HAP-1 (cell line): Measurements from ENCODE around the gene TOMM22.

ENCODE experiments used
- DNase-seq, 2 experiments: peaks; one replicate each; pipeline ENCODE4 v3.0.0-alpha.2; 2016 to 2020; ENCODE audit warnings: low spot score in 2 of 2
- H3K27me3 ChIP-seq: fragments of 250-450 bp; sonication (Bioruptor Pico); 2 replicates; pipeline ENCODE4 v1.5.1; 2020; ENCODE audit warnings: low read depth, mild to moderate bottlenecking, moderate library complexity
- H3K36me3 ChIP-seq: fragments of 250-450 bp; sonication (Bioruptor Pico); replicated peaks from 2 replicates; pipeline ENCODE4 v1.5.1; 2020; ENCODE audit warnings: mild to moderate bottlenecking
- H3K4me1 ChIP-seq: fragments of 250-450 bp; sonication (Bioruptor Pico); 2 replicates; pipeline ENCODE4 v1.5.1; 2020; ENCODE audit warnings: mild to moderate bottlenecking
- H3K4me3 ChIP-seq: fragments of 250-450 bp; sonication (Bioruptor Pico); 2 replicates; pipeline ENCODE4 v1.5.1; 2020; ENCODE audit warnings: mild to moderate bottlenecking, moderate library complexity
- H3K9me3 ChIP-seq: fragments of 250-450 bp; sonication (Bioruptor Pico); 2 replicates; pipeline ENCODE4 v1.5.1; 2020; ENCODE audit warnings: mild to moderate bottlenecking, moderate library complexity
- in situ Hi-C: fragments of 300-500 bp; cut with MboI; formaldehyde crosslinking; loops from 3 replicates; pipeline ENCODE4 v1.14.3; 2020; ENCODE audit warnings: low sequenced_read_pairs, inconsistent platforms, mixed read lengths

The TOMM22 gene

GRCh38 chr22:38700270-38700788 lies 18.6 kb downstream of the TOMM22 start:
- no peaks in the 10 kb centered on the region for H3K27me3 ChIP-seq
- in situ Hi-C loops: no loop called here
- peak in 1 of 2 experiments; percentile 77 for DNase-seq

GRCh38 chr22:38700789-38701628 lies 19.3 kb downstream of the TOMM22 start, which contains the start of gene JOSD1:
JOSD1 (minus strand) TSS chr22:38700943; CDS start chr22:38699987, 956 bp downstream.
- in situ Hi-C loops: no loop called here
- Histone ChIP-seq H3K4me1 (peaks cover 45% of the 10 kb centered on the region), H3K4me3 (peak within 1 kb of the TSS; percentile 53), H3K36me3 (peaks cover 17% of the 10 kb centered on the region), H3K9me3 (no peaks in the 10 kb centered on the region), H3K27me3 (no peaks in the 10 kb centered on the region)
- peak; percentile 78 to 94 for DNase-seq

More at GRCh38 chr22:38700270-38700788, 18.6 kb downstream of the TOMM22 start:
- Histone ChIP-seq H3K36me3 (peaks cover 14% of the 10 kb centered on the region), H3K4me1 (peaks cover 45% of the 10 kb centered on the region), H3K4me3 (peak overlapping the region; percentile 53), H3K9me3 (no peaks in the 10 kb centered on the region)

GRCh38 chr22:38704654-38705234 lies 23.0 kb downstream of the TOMM22 start:
- Histone ChIP-seq H3K36me3 (peaks cover 14% of the 10 kb centered on the region), H3K4me3 (peak overlapping the region; percentile 13), H3K9me3 (no peaks in the 10 kb centered on the region), H3K4me1 (peaks cover 36% of the 10 kb centered on the region), H3K27me3 (no peaks in the 10 kb centered on the region)
- in situ Hi-C loops: no loop called here
- peak; percentile 43 to 57 for DNase-seq

DNA sequence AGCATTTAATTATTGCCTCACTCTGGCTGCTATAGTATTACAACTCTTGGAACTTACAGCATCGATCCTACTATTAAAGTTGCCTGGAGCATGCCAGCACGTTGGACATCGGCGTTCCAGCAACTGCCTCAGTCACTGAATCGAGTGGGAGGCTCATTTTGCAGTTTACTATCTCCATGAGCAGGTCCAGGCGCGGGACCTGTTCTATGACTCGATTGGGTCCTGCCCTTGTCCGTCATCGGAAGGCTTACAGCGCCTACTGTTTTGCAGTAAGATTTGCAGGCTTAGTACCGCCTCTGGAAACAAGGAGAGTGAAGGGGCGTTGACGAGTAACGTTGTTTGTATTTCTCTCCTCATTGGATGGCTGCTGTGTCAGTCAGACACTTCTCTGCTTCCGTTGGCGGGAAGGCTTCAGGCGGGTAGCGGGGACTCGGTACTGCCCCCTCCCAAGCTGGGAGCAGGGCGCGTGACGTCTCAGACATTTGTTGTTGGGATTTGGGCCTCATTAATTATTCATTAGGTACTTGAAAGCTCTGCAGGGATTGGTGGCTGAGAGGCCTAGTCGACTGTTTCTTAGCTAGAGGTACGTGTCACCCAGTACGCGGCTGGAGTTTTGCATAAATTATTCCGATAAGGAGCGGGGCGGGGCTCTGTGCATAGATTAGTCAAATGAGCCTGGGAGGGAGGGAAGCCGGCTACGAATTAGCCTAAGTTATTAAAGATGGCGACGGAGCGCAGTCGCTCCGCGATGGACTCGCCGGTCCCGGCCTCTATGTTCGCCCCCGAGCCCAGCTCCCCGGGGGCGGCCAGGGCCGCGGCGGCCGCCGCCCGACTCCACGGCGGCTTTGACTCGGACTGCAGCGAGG lies 23.7 kb downstream of the TOMM22 start, which contains the start of gene GTPBP1:
Gene GTPBP1 (plus strand): TSS at position 710 of the 866 bp plus-strand sequence. CDS start 12 bp downstream, at position 722.
- peak; percentile 99 to 100 for DNase-seq
- Histone ChIP-seq H3K27me3 (no peaks in the 10 kb centered on the region), H3K4me1 (peaks cover 36% of the 10 kb centered on the region), H3K36me3 (peaks cover 21% of the 10 kb centered on the region), H3K9me3 (no peaks in the 10 kb centered on the region), H3K4me3 (peak within 1 kb of the TSS; percentile 88)
- in situ Hi-C loops: no loop called here

- peak in 1 of 2 experiments; percentile 36 for DNase-seq
- peak overlapping the region; percentile 88 for H3K4me3 ChIP-seq
- H3K4me1 ChIP-seq: peaks cover 36% of the 10 kb centered on the region
- in situ Hi-C loops: no loop called here
- peaks cover 28% of the 10 kb centered on the region for H3K36me3 ChIP-seq
- no peaks in the 10 kb centered on the region for H3K9me3 ChIP-seq
- no peaks in the 10 kb centered on the region for H3K27me3 ChIP-seq
Measured at GRCh38 chr22:38706101-38706900, 24.5 kb downstream of the TOMM22 start.

GRCh38 chr22:38706901-38707195 lies 25.1 kb downstream of the TOMM22 start:
- Histone ChIP-seq H3K4me1 (peaks cover 32% of the 10 kb centered on the region), H3K36me3 (peaks cover 30% of the 10 kb centered on the region), H3K4me3 (peak overlapping the region; percentile 88), H3K9me3 (no peaks in the 10 kb centered on the region), H3K27me3 (no peaks in the 10 kb centered on the region)
- in situ Hi-C loops: no loop called here
- DNase-seq: no peak

- in situ Hi-C loops: no loop called here
- peaks cover 30% of the 10 kb centered on the region for H3K4me1 ChIP-seq
- no peak for DNase-seq
Measured at GRCh38 chr22:38707346-38707745, 25.6 kb downstream of the TOMM22 start.

GRCh38 chr22:38707984-38708383 lies 26.2 kb downstream of the TOMM22 start:
- 0 out of 2 replicates have a peak overlapping the region, but pooled peaks have one; percentile 88 for H3K4me3 ChIP-seq
- H3K9me3 ChIP-seq: no peaks in the 10 kb centered on the region
- in situ Hi-C loops: no loop called here
- no peaks in the 10 kb centered on the region for H3K27me3 ChIP-seq
- DNase-seq: no peak
- peaks cover 38% of the 10 kb centered on the region for H3K36me3 ChIP-seq
- H3K4me1 ChIP-seq: peaks cover 26% of the 10 kb centered on the region

More at GRCh38 chr22:38707346-38707745, 25.6 kb downstream of the TOMM22 start:
- Histone ChIP-seq H3K9me3 (no peaks in the 10 kb centered on the region), H3K36me3 (peaks cover 32% of the 10 kb centered on the region), H3K4me3 (peak overlapping the region; percentile 88), H3K27me3 (no peaks in the 10 kb centered on the region)

DNA sequence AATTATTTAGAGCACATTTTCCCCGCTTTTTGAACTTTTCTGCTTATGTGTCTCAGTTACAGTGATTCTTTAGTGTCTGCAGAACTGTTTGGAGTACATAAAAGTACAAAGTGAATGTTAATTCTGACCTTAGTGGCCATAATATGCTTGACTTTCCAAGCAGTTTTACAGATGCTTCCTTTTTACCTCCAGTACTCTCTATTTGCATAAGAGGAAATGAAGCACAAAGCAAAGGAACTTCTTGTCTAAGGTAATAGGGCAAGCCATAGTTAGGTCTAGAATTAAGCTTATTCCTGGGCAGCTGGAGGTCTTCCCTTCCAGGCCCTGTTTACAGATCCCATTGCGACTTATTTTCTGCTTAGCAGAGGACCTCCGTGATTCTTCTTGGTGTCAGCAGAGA lies 27.5 kb downstream of the TOMM22 start:
- no peak overlapping the region for H3K4me3 ChIP-seq
- H3K9me3 ChIP-seq: no peaks in the 10 kb centered on the region
- peaks cover 17% of the 10 kb centered on the region for H3K4me1 ChIP-seq
- H3K36me3 ChIP-seq: peaks cover 38% of the 10 kb centered on the region
- in situ Hi-C loops: no loop called here
- no peaks in the 10 kb centered on the region for H3K27me3 ChIP-seq
- DNase-seq: no peak

DNA sequence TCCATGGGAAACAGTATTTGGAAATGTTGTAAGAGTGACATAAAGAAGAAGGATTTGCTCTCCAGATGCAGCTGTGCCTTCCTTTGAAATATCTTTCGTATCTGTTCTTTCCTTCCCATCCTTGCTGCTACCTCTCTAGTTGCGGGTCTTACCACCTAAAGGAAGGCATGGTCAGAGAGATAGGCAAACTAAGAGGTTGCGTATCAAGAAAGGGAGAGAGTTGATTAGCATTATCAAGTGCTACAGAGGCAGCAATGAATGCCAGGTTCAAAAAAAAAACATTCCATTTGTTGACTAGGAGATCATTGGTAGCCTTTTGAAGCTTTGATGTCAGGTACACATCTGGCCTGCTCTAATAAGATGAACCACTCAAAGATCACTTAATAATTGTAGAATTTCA lies 28.6 kb downstream of the TOMM22 start:
- Histone ChIP-seq H3K4me1 (peaks cover 9% of the 10 kb centered on the region), H3K36me3 (peaks cover 40% of the 10 kb centered on the region), H3K4me3 (no peak overlapping the region), H3K27me3 (no peaks in the 10 kb centered on the region), H3K9me3 (no peaks in the 10 kb centered on the region)
- DNase-seq: no peak
- in situ Hi-C loops: no loop called here

DNA sequence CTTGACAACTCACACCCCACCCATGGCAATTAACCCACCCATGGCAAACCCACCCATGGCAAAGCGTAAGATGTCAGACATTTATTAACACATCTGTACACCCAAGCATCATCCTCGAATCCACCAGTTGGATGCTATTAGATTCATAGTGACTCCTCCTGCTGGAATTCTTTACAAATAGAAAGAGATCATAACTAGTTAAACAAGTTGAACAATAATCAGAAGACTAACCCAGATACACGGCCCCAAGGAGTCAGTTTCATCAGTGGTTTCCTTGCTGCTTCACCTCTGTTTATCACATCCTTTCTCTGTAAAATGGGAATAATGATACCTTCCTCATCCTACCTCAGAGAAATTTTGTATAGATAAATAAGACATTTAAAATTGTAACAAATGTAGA lies 29.1 kb downstream of the TOMM22 start:
- no peak overlapping the region for H3K4me3 ChIP-seq
- DNase-seq: no peak
- in situ Hi-C loops: no loop called here
- H3K9me3 ChIP-seq: no peaks in the 10 kb centered on the region
- no peaks in the 10 kb centered on the region for H3K27me3 ChIP-seq
- peaks cover 9% of the 10 kb centered on the region for H3K4me1 ChIP-seq
- peaks cover 40% of the 10 kb centered on the region for H3K36me3 ChIP-seq

DNA sequence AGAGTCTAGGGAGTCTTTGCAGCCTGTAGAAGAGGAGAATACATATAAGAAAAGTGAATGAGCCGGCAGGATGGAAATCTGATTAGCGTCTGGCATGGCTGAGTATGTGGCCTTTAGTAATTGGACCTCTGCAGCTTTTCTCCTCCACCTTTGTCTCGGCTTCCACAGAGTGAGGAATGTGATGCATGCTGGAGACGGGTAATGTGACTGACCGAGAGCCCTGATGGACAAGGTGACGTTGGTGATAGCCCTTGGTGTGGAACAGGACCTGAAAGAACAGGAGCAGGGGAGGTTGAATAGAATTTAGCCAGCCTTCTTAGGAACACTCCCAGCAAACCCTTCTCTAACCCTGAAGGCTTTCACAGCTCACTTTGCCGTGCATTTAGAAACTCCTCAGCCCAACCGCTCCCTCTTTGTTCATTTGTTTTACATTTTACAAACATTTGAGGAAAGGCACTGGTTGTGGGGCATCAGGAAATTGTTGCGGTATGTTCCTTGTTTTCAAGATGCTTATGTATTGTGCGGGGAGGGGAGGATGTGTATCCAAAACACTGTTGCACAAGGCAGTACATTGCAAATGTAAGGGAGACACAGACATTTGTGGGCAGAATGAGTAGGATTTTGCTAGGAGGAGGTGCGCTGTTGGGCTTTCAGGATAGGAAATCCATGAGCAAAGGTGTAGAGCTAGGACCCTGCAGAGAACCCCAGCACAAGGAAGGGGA lies 30.9 kb downstream of the TOMM22 start:
- H3K27me3 ChIP-seq: no peaks in the 10 kb centered on the region
- DNase-seq: no peak
- in situ Hi-C loops: no loop called here
- H3K4me1 ChIP-seq: peaks cover 2% of the 10 kb centered on the region; the same call in 1 of the 2 replicates
- H3K9me3 ChIP-seq: no peaks in the 10 kb centered on the region
- no peak overlapping the region for H3K4me3 ChIP-seq
- H3K36me3 ChIP-seq: peaks cover 55% of the 10 kb centered on the region
